T-helper 9 cell (primary cell): Measurements from ENCODE around the gene EMP3.
"Not testable (repeated sequence)": the region's sequence is repeated elsewhere in the genome, so short reads cannot be mapped to it uniquely, and the experiment has no call there.

Experiments
- DNase-seq: peaks from one replicate; pipeline ENCODE4 v3.0.0-alpha.2; 2020

Gene EMP3

GRCh38 chr19:48348737-48349136, 23.4 kb downstream of the EMP3 start:
- no peak for DNase-seq

- DNase-seq: no peak
Measured at GRCh38 chr19:48350856-48351255, 25.5 kb downstream of the EMP3 start.

- peak; percentile 78 for DNase-seq
Measured at GRCh38 chr19:48351341-48351752, 26.0 kb downstream of the EMP3 start.

GRCh38 chr19:48353677-48354076, 28.3 kb downstream of the EMP3 start:
- DNase-seq: no peak

- no peak for DNase-seq
Measured at GRCh38 chr19:48354332-48354992, 29.1 kb downstream of the EMP3 start.

- DNase-seq: no peak
Measured at GRCh38 chr19:48355365-48355954, 30.1 kb downstream of the EMP3 start.

- DNase-seq: no peak
Measured at GRCh38 chr19:48359123-48359522, 33.8 kb downstream of the EMP3 start.

- no peak for DNase-seq
Measured at GRCh38 chr19:48361912-48362311, 36.6 kb downstream of the EMP3 start.

GRCh38 chr19:48362716-48363499, 37.6 kb downstream of the EMP3 start:
- peak; percentile 88 for DNase-seq

GRCh38 chr19:48363500-48363809, 38.1 kb downstream of the EMP3 start:
- no peak for DNase-seq

- peak; percentile 94 for DNase-seq
Measured at GRCh38 chr19:48363810-48364597, 38.7 kb downstream of the EMP3 start, which contains the start of the genes SYNGR4 and TMEM143. Gene SYNGR4, plus strand, starts transcription at chr19:48364367. Its CDS starts 1,476 bp downstream, at chr19:48365843. Gene TMEM143, minus strand, starts transcription at chr19:48363940. Its CDS starts 20 bp downstream, at chr19:48363920.

- no peak for DNase-seq
Measured at GRCh38 chr19:48364598-48365348, 39.4 kb downstream of the EMP3 start.

- no peak for DNase-seq
Measured at GRCh38 chr19:48365602-48366001, 40.2 kb downstream of the EMP3 start.

- no peak for DNase-seq
Measured at GRCh38 chr19:48367855-48368254, 42.5 kb downstream of the EMP3 start.

- DNase-seq: no peak
Measured at GRCh38 chr19:48368936-48369335, 43.6 kb downstream of the EMP3 start.

- DNase-seq: no peak
Measured at GRCh38 chr19:48370955-48371354, 45.6 kb downstream of the EMP3 start.

- DNase-seq: no peak
Measured at GRCh38 chr19:48371367-48371766, 46.0 kb downstream of the EMP3 start.

- not testable (repeated sequence) for DNase-seq
Measured at GRCh38 chr19:48371771-48372170, 46.4 kb downstream of the EMP3 start.

GRCh38 chr19:48372904-48373303, 47.6 kb downstream of the EMP3 start:
- DNase-seq: no peak

- DNase-seq: no peak
Measured at GRCh38 chr19:48373567-48373966, 48.2 kb downstream of the EMP3 start.

- no peak for DNase-seq
Measured at GRCh38 chr19:48378194-48378570, 52.8 kb downstream of the EMP3 start.

- no peak for DNase-seq
Measured at GRCh38 chr19:48379058-48379457, 53.7 kb downstream of the EMP3 start.
